BJ (cell line): ENCODE measurements around the gene CHCHD3. TPM values are rescaled to one million over a fixed set of nuclear protein-coding genes. Genes with fewer than 3 reads are reported as not detected.

Experiments used
- CTCF ChIA-PET: fragments of 350-600 bp; formaldehyde crosslinking; extraction: SDS; loops from one replicate; lab custom pipeline; 2021; ENCODE audit warnings: antibody characterized with exemption, inconsistent platforms; lab: Yijun Ruan, JAX
- POLR2A ChIA-PET: fragments of 300-600 bp; sonication (Branson Sonifier 250); formaldehyde crosslinking; extraction: SDS; loops from one replicate; lab custom pipeline; 2021; ENCODE audit warnings: antibody characterized with exemption; lab: Charles Lee
- DNase-seq: peaks from one replicate; pipeline ENCODE4 v3.0.0-alpha.2; 2011; ENCODE audit warnings: low read depth
- H3K27me3 ChIP-seq: 2 replicates; pipeline ENCODE4 v1.6.0; 2011; ENCODE audit warnings: low read length; ENCODE audit not compliant: control insufficient read depth, insufficient read depth
- H3K36me3 ChIP-seq: 2 replicates; pipeline ENCODE4 v1.5.1; 2011; ENCODE audit warnings: low read length; ENCODE audit not compliant: control insufficient read depth, insufficient read depth
- H3K4me3 ChIP-seq: 2 replicates; pipeline ENCODE4 v1.5.1; 2011; ENCODE audit warnings: low read depth, mild to moderate bottlenecking, control low read depth, low read length
- CTCF ChIP-seq: IDR thresholded peaks from 2 replicates; pipeline ENCODE4 v1.5.1; 2011; ENCODE audit warnings: low read depth, mild to moderate bottlenecking, control low read depth, inconsistent platforms, low read length, moderate library complexity; ENCODE audit not compliant: insufficient read depth
- polyA plus RNA-seq: library from polyadenylated mRNA; depleted of rRNA; stranded (reverse); fragments of >200 nt; gene quantifications from 2 replicates; pipeline ENCODE4 v1.2.3, GENCODE V29; 2011

The CHCHD3 gene
- polyA plus RNA-seq, 1 experiment = 47.2 TPM

- no peak overlapping the region for H3K4me3 ChIP-seq
- no peaks in the 10 kb centered on the region; the same call in none of the 2 replicates for H3K36me3 ChIP-seq
- ChIA-PET POLR2A (no interaction called here), CTCF (no interaction called here)
- no peak for DNase-seq
- TF ChIP-seq CTCF = no peak
- H3K27me3 ChIP-seq = no peaks in the 10 kb centered on the region
These were observed 140.0 kb downstream of the CHCHD3 start for GRCh38 chr7:132941905-132942304.

- Histone ChIP-seq H3K4me3 (no peak overlapping the region), H3K27me3 (no peaks in the 10 kb centered on the region), H3K36me3 (no peaks in the 10 kb centered on the region; the same call in none of the 2 replicates)
- CTCF ChIA-PET = no interaction called here
- POLR2A ChIA-PET = no interaction called here
- no peak for DNase-seq
- no peak for TF ChIP-seq CTCF
These were observed 140.5 kb downstream of the CHCHD3 start for GRCh38 chr7:132941428-132941827.

- CTCF ChIA-PET = no interaction called here
- TF ChIP-seq CTCF = no peak
These were observed 141.8 kb downstream of the CHCHD3 start for GRCh38 chr7:132940084-132940483.

GRCh38 chr7:132939495-132939894, 142.4 kb downstream of the CHCHD3 start:
- Histone ChIP-seq H3K27me3 (no peaks in the 10 kb centered on the region), H3K36me3 (no peaks in the 10 kb centered on the region; the same call in none of the 2 replicates), H3K4me3 (no peak overlapping the region)
- no peak for DNase-seq
- CTCF ChIA-PET = no interaction called here
- POLR2A ChIA-PET = no interaction called here
- TF ChIP-seq CTCF = no peak

More at GRCh38 chr7:132940084-132940483, 141.8 kb downstream of the CHCHD3 start:
- no peak overlapping the region for H3K4me3 ChIP-seq
- H3K36me3 ChIP-seq = no peaks in the 10 kb centered on the region; the same call in none of the 2 replicates
- no peaks in the 10 kb centered on the region for H3K27me3 ChIP-seq
- no peak for DNase-seq
- POLR2A ChIA-PET = no interaction called here

GRCh38 chr7:132937286-132937685, 144.6 kb downstream of the CHCHD3 start:
- DNase-seq = no peak
- no peak for TF ChIP-seq CTCF
- H3K36me3 ChIP-seq = no peaks in the 10 kb centered on the region; the same call in none of the 2 replicates
- POLR2A ChIA-PET = no interaction called here
- no peak overlapping the region for H3K4me3 ChIP-seq
- no peaks in the 10 kb centered on the region for H3K27me3 ChIP-seq
- CTCF ChIA-PET = interaction anchor here (0.6 to 1.5 kb wide), 2 partner anchors 314 to 407 kb away, joined by 3 to 4 read pairs; no protein-coding TSS in a partner anchor
